ENCODE measurements around the gene CCBE1.

CCBE1 gene

GRCh38 chr18:59547581-59548182 is 149.5 kb downstream of the CCBE1 start:
- no peak for TF ChIP-seq CTCF (conservative IDR thresholded peaks at IDR 0.05)
- TF ChIP-seq ZFX (IDR thresholded peaks at IDR 0.05) = no peak
- H3K27ac ChIP-seq = no peak overlapping the region

- H3K27ac ChIP-seq = no peak overlapping the region
- no peak for TF ChIP-seq ZFX (IDR thresholded peaks at IDR 0.05)
- no peak for TF ChIP-seq CTCF (conservative IDR thresholded peaks at IDR 0.05)
These were observed 151.0 kb downstream of the CCBE1 start for GRCh38 chr18:59546188-59546587.

- no peak for TF ChIP-seq ZFX (IDR thresholded peaks at IDR 0.05)
- no peak for TF ChIP-seq CTCF (conservative IDR thresholded peaks at IDR 0.05)
These were observed 156.4 kb downstream of the CCBE1 start for GRCh38 chr18:59540780-59541179.

GRCh38 chr18:59540346-59540745 is 156.9 kb downstream of the CCBE1 start:
- TF ChIP-seq CTCF (conservative IDR thresholded peaks at IDR 0.05) = no peak
- no peak for TF ChIP-seq ZFX (IDR thresholded peaks at IDR 0.05)
- no peak overlapping the region for H3K27ac ChIP-seq

More at GRCh38 chr18:59540780-59541179, 156.4 kb downstream of the CCBE1 start:
- no peak overlapping the region for H3K27ac ChIP-seq

GRCh38 chr18:59539108-59539507 is 158.1 kb downstream of the CCBE1 start:
- H3K27ac ChIP-seq = no peak overlapping the region
- TF ChIP-seq ZFX (IDR thresholded peaks at IDR 0.05) (no peak), CTCF (conservative IDR thresholded peaks at IDR 0.05) (no peak)

GRCh38 chr18:59537579-59537978 is 159.6 kb downstream of the CCBE1 start:
- H3K27ac ChIP-seq = no peak overlapping the region
- no peak for TF ChIP-seq CTCF (conservative IDR thresholded peaks at IDR 0.05)
- TF ChIP-seq ZFX (IDR thresholded peaks at IDR 0.05) = no peak

GRCh38 chr18:59536166-59536565 is 161.1 kb downstream of the CCBE1 start:
- TF ChIP-seq CTCF (conservative IDR thresholded peaks at IDR 0.05) = no peak
- TF ChIP-seq ZFX (IDR thresholded peaks at IDR 0.05) = no peak
- no peak overlapping the region for H3K27ac ChIP-seq

Data from C4-2B (cell line).